ENCODE data around the gene DNPH1.

Gene DNPH1

GRCh38 chr6:43196337-43196736 lies 32.9 kb downstream of the DNPH1 start:
- Mint-ChIP-seq H3K36me3 (ENCODE audit: low read depth) (peaks cover 34% of the 10 kb centered on the region), H3K9me3 (no peaks in the 10 kb centered on the region), H3K27ac (no peak overlapping the region), H3K27me3 (ENCODE audit: low read depth) (no peaks in the 10 kb centered on the region), H3K4me3 (no peak overlapping the region), H3K4me1 (ENCODE audit: low read depth) (no peaks in the 10 kb centered on the region)

- Mint-ChIP-seq H3K27ac (no peak overlapping the region), H3K4me3 (no peak overlapping the region), H3K27me3 (ENCODE audit: low read depth) (no peaks in the 10 kb centered on the region), H3K9me3 (no peaks in the 10 kb centered on the region), H3K4me1 (ENCODE audit: low read depth) (peaks cover 3% of the 10 kb centered on the region), H3K36me3 (ENCODE audit: low read depth) (peaks cover 24% of the 10 kb centered on the region)
Observed at GRCh38 chr6:43193929-43194328, 35.4 kb downstream of the DNPH1 start.

DNA sequence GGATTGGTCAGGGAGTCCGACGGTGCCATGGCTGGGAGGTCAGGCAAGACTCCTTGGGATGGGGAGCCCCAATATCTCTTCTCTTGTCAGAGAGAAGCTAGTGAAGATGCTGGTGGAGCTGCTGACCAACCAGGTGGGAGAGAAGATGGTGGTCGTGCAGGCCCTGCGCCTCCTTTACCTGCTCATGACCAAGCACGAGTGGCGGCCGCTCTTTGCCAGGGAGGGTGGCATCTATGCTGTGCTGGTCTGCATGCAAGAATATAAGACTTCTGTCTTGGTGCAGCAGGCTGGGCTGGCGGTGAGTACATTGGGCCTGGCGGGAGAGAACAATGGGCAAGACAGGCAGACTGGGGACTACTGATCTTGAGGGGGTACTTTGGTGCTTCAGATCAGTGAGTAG lies 36.4 kb downstream of the DNPH1 start:
- Mint-ChIP-seq H3K36me3 (ENCODE audit: low read depth) (peaks cover 30% of the 10 kb centered on the region), H3K9me3 (no peaks in the 10 kb centered on the region), H3K27ac (no peak overlapping the region), H3K27me3 (ENCODE audit: low read depth) (no peaks in the 10 kb centered on the region), H3K4me1 (ENCODE audit: low read depth) (peaks cover 3% of the 10 kb centered on the region), H3K4me3 (no peak overlapping the region)

- H3K27ac Mint-ChIP-seq: no peak overlapping the region
- peaks cover 27% of the 10 kb centered on the region for H3K36me3 Mint-ChIP-seq (ENCODE audit: low read depth)
- no peaks in the 10 kb centered on the region for H3K9me3 Mint-ChIP-seq
- H3K4me3 Mint-ChIP-seq: no peak overlapping the region
- no peaks in the 10 kb centered on the region for H3K27me3 Mint-ChIP-seq (ENCODE audit: low read depth)
- peaks cover 12% of the 10 kb centered on the region for H3K4me1 Mint-ChIP-seq (ENCODE audit: low read depth)
Observed at GRCh38 chr6:43189776-43190304, 39.4 kb downstream of the DNPH1 start.

GRCh38 chr6:43188426-43188825 lies 40.9 kb downstream of the DNPH1 start:
- no peak overlapping the region for H3K27ac Mint-ChIP-seq
- peaks cover 28% of the 10 kb centered on the region for H3K36me3 Mint-ChIP-seq (ENCODE audit: low read depth)
- H3K4me1 Mint-ChIP-seq (ENCODE audit: low read depth): peaks cover 23% of the 10 kb centered on the region
- H3K27me3 Mint-ChIP-seq (ENCODE audit: low read depth): no peaks in the 10 kb centered on the region
- no peak overlapping the region for H3K4me3 Mint-ChIP-seq
- H3K9me3 Mint-ChIP-seq: no peaks in the 10 kb centered on the region

DNA sequence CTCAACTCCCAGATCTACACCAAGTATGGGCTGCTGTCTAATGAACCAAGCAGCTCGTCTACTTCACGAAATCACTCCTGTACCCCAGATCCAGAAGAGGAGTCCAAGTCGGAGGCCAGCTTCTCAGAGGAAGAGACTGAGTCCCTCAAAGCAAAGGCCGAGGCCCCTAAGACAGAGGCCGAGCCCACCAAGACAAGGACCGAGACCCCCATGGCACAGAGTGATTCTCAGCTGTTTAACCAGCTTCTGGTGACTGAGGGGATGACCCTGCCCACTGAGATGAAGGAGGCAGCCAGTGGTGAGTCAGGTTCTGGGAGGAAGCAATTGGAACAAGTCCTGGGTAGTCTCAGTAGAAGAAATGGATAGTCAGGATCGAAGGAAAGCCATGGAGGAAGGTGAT lies 41.5 kb downstream of the DNPH1 start:
- peaks cover 29% of the 10 kb centered on the region for H3K4me1 Mint-ChIP-seq (ENCODE audit: low read depth)

GRCh38 chr6:43186706-43187105 lies 42.6 kb downstream of the DNPH1 start:
- Mint-ChIP-seq H3K4me3 (no peak overlapping the region), H3K27ac (no peak overlapping the region), H3K27me3 (ENCODE audit: low read depth) (no peaks in the 10 kb centered on the region), H3K9me3 (no peaks in the 10 kb centered on the region), H3K4me1 (ENCODE audit: low read depth) (peaks cover 33% of the 10 kb centered on the region), H3K36me3 (ENCODE audit: low read depth) (peaks cover 23% of the 10 kb centered on the region)

More for the DNA sequence above, 41.5 kb downstream of the DNPH1 start:
- H3K4me3 Mint-ChIP-seq: no peak overlapping the region
- H3K27me3 Mint-ChIP-seq (ENCODE audit: low read depth): no peaks in the 10 kb centered on the region
- no peak overlapping the region for H3K27ac Mint-ChIP-seq
- H3K36me3 Mint-ChIP-seq (ENCODE audit: low read depth): peaks cover 24% of the 10 kb centered on the region
- H3K9me3 Mint-ChIP-seq: no peaks in the 10 kb centered on the region

DNA sequence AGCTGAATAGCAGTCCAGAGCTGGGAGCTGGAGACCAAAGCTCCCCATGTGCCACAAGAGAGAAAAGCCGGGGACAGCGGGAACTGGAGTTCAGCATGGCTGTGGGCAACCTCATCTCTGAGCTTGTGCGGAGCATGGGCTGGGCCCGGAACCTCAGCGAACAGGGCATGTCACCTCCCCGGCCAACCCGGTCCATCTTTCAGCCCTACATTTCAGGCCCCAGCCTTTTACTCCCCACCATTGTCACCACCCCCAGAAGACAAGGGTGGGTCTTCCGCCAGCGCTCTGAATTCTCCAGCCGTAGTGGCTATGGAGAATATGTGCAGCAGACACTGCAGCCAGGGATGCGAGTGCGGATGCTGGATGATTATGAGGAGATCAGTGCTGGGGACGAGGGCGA lies 43.3 kb downstream of the DNPH1 start:
- Mint-ChIP-seq H3K4me1 (ENCODE audit: low read depth) (peaks cover 39% of the 10 kb centered on the region), H3K9me3 (no peaks in the 10 kb centered on the region), H3K4me3 (no peak overlapping the region), H3K36me3 (ENCODE audit: low read depth) (peaks cover 23% of the 10 kb centered on the region), H3K27ac (no peak overlapping the region), H3K27me3 (ENCODE audit: low read depth) (no peaks in the 10 kb centered on the region)

DNA sequence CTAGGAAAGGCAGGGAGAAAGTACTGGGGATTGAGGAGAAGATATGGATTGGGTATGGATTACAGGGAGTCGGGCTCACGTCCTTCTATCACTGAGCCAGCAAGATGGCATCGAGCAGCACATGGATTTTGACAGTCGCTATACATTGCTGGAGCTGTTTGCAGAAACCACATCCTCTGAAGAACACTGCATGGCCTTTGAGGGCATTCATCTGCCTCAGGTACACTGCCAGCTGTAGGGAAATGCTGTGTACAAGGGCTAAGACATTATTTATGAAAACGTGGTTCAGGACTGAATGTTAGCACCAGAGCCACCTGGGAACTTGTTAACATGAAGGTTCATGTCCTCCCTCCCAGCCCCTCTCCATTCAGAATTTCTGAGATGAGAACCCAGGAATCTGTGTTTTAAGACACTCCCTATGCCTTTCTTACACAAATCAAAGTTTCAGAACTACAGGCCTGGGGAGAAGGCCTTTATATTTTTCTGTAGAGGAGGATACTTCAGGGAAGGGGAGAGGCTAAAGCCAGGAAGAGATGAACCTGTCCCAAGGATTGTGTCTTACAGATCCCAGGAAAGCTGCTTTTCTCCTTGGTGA lies 43.8 kb downstream of the DNPH1 start:
- Mint-ChIP-seq H3K27me3 (ENCODE audit: low read depth) (no peaks in the 10 kb centered on the region), H3K4me3 (peak overlapping the region; percentile 34), H3K9me3 (no peaks in the 10 kb centered on the region), H3K27ac (peak overlapping the region; percentile 69), H3K4me1 (ENCODE audit: low read depth) (peaks cover 37% of the 10 kb centered on the region), H3K36me3 (ENCODE audit: low read depth) (peaks cover 21% of the 10 kb centered on the region)

DNA sequence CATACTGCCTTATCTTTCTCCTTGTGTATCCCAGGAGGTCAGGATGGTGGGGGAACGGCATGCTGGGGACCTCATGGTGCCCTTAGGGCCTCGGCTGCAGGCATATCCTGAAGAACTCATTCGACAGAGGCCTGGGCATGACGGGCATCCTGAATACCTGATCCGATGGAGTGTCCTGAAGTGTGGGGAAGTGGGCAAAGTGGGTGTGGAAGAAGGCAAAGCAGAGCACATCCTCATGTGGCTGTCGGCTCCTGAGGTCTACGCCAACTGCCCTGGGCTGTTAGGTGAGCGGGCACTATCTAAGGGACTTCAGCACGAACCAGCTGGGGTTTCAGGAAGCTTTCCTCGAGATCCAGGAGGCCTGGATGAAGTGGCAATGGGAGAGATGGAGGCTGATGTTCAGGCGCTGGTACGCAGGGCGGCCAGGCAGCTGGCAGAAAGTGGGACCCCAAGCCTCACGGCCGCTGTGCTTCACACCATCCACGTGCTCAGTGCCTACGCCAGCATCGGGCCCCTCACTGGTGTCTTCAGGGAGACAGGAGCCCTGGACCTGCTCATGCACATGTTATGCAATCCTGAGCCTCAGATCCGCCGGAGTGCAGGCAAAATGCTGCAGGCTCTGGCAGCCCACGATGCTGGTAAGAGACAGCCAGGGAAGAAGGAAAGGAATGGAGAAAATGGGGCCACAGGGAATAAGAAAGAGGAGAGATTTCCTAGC lies 44.9 kb downstream of the DNPH1 start:
- no peaks in the 10 kb centered on the region for H3K9me3 Mint-ChIP-seq
- H3K4me1 Mint-ChIP-seq (ENCODE audit: low read depth): peaks cover 37% of the 10 kb centered on the region
- peak overlapping the region; percentile 27 for H3K4me3 Mint-ChIP-seq
- peaks cover 21% of the 10 kb centered on the region for H3K36me3 Mint-ChIP-seq (ENCODE audit: low read depth)
- H3K27ac Mint-ChIP-seq: peak overlapping the region; percentile 58
- no peaks in the 10 kb centered on the region for H3K27me3 Mint-ChIP-seq (ENCODE audit: low read depth)

GRCh38 chr6:43183441-43183840 lies 45.8 kb downstream of the DNPH1 start:
- Mint-ChIP-seq H3K27me3 (ENCODE audit: low read depth) (no peaks in the 10 kb centered on the region), H3K4me3 (peak overlapping the region; percentile 98), H3K4me1 (ENCODE audit: low read depth) (peaks cover 37% of the 10 kb centered on the region), H3K9me3 (no peaks in the 10 kb centered on the region), H3K36me3 (ENCODE audit: low read depth) (peaks cover 23% of the 10 kb centered on the region), H3K27ac (peak overlapping the region; percentile 64)

GRCh38 chr6:43181942-43182860 lies 47.1 kb downstream of the DNPH1 start, which contains the start of gene CUL9:
TSS of gene CUL9 (plus strand) at chr6:43182196. CDS start at chr6:43184311, 2,115 bp downstream.
- Mint-ChIP-seq H3K9me3 (no peaks in the 10 kb centered on the region), H3K4me1 (ENCODE audit: low read depth) (peaks cover 37% of the 10 kb centered on the region), H3K4me3 (peak within 1 kb of the TSS; percentile 98), H3K36me3 (ENCODE audit: low read depth) (peaks cover 22% of the 10 kb centered on the region), H3K27me3 (ENCODE audit: low read depth) (no peaks in the 10 kb centered on the region), H3K27ac (peak within 1 kb of the TSS; percentile 64)

DNA sequence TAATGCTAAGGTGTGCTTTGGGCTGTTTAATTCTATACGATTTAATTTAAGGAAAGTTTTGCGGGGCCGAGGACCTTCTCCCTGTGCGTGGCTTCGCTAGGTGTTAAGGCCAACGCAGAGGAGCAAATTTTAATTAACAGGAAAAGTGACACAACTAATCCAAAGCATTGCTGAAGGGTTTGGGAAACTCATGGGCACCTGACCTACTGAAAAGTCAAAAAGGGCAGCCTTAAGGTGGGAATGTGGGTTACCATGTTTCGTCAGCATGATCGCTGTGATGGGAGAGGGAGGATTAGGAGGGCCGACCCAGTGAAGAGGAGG lies 47.7 kb downstream of the DNPH1 start:
- H3K36me3 Mint-ChIP-seq (ENCODE audit: low read depth): peaks cover 21% of the 10 kb centered on the region
- no peaks in the 10 kb centered on the region for H3K9me3 Mint-ChIP-seq
- H3K4me1 Mint-ChIP-seq (ENCODE audit: low read depth): peaks cover 37% of the 10 kb centered on the region

DNA sequence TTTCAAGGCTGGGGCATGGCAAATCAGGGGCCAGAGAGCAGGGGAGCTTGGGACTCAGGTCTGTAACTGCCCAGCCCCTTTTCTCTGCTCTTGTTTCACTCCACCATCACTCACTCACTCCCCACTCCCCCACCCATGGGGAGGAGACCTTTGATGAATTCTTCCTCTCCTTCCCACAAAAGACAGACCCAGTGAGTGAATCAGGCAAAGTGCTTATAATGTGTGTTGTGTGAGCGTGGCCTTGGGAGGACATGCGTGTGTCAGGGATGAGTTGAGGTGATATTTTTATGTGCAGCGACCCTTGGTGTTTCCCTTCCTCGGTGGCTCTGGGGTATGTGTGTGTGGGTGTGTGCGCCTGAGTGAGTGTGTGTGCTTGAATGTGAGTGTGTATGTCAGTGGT lies 48.3 kb downstream of the DNPH1 start:
- Mint-ChIP-seq H3K4me1 (ENCODE audit: low read depth) (peaks cover 40% of the 10 kb centered on the region), H3K4me3 (peak overlapping the region; percentile 55), H3K36me3 (ENCODE audit: low read depth) (peaks cover 21% of the 10 kb centered on the region), H3K9me3 (no peaks in the 10 kb centered on the region), H3K27ac (peak overlapping the region; percentile 43), H3K27me3 (ENCODE audit: low read depth) (no peaks in the 10 kb centered on the region)

More for the DNA sequence above, 47.7 kb downstream of the DNPH1 start:
- Mint-ChIP-seq H3K4me3 (peak overlapping the region; percentile 98), H3K27me3 (ENCODE audit: low read depth) (no peaks in the 10 kb centered on the region), H3K27ac (peak overlapping the region; percentile 41)
